Mesothelial cell of epicardium (in vitro differentiated cells): ENCODE results near the gene UAP1L1. TPM values are rescaled to one million over a fixed set of nuclear protein-coding genes. Genes with fewer than 3 reads are reported as not detected.

Experiments used
- DNase-seq, 2 experiments: peaks; one replicate each; pipeline ENCODE4 v3.0.0; 2021; ENCODE audit warnings: low spot score in 2 of 2; ENCODE audit not compliant: unreplicated experiment in 2 of 2
- H3K27ac Mint-ChIP-seq: 2 replicates; pipeline ENCODE4 v1.8.0; 2021; ENCODE audit warnings: mixed read lengths
- H3K27me3 Mint-ChIP-seq: 2 replicates; pipeline ENCODE4 v1.8.0; 2021; ENCODE audit warnings: low read depth, mixed read lengths
- H3K36me3 Mint-ChIP-seq: 2 replicates; pipeline ENCODE4 v1.8.0; 2021; ENCODE audit warnings: mixed read lengths
- H3K4me1 Mint-ChIP-seq: 2 replicates; pipeline ENCODE4 v1.8.0; 2021; ENCODE audit warnings: mixed read lengths
- H3K4me3 Mint-ChIP-seq: 2 replicates; pipeline ENCODE4 v1.8.0; 2021; ENCODE audit warnings: mild to moderate bottlenecking, moderate library complexity, mixed read lengths
- H3K9me3 Mint-ChIP-seq: 2 replicates; pipeline ENCODE4 v1.8.0; 2021; ENCODE audit warnings: mixed read lengths
- total RNA-seq: library from RNA; stranded (reverse); gene quantifications from 3 replicates; pipeline ENCODE4 v1.2.1, GENCODE V29; 2021
- TF ChIP-seq, protein P1 (sequence below): fragments of 200-600 bp; sonication (generic); IDR thresholded peaks from one replicate; pipeline ENCODE4 v1.5.0; 2021; ENCODE audit warnings: antibody characterized with exemption; ENCODE audit not compliant: unreplicated experiment

UAP1L1 gene
- total RNA-seq, 1 donor from 2014 or later: 5.5 TPM

DNA sequence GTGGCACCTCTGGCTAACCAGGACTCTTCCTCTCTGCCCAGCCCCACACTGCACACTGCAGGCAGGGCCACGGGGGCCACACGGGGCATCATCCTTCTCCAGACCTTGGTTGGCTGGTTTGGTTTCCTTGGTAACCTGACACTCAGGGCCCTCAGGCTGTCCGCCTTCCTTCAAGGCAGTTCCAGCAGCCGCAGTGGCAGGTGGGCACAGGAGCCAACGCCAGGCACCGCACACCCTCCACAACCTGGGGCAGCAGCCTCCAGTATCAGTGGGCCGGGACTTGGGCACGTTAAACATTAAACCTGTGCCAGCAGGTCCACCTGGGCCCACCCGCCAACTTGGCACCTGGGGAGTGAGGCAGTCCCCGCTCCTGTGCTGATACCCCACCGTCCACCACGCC, 33.3 kb upstream of the UAP1L1 start:
- H3K4me3 Mint-ChIP-seq: no peak overlapping the region

GRCh38 chr9:137044502-137045177, 32.7 kb upstream of the UAP1L1 start:
- DNase-seq: no peak
- TF ChIP-seq, protein P1, sequence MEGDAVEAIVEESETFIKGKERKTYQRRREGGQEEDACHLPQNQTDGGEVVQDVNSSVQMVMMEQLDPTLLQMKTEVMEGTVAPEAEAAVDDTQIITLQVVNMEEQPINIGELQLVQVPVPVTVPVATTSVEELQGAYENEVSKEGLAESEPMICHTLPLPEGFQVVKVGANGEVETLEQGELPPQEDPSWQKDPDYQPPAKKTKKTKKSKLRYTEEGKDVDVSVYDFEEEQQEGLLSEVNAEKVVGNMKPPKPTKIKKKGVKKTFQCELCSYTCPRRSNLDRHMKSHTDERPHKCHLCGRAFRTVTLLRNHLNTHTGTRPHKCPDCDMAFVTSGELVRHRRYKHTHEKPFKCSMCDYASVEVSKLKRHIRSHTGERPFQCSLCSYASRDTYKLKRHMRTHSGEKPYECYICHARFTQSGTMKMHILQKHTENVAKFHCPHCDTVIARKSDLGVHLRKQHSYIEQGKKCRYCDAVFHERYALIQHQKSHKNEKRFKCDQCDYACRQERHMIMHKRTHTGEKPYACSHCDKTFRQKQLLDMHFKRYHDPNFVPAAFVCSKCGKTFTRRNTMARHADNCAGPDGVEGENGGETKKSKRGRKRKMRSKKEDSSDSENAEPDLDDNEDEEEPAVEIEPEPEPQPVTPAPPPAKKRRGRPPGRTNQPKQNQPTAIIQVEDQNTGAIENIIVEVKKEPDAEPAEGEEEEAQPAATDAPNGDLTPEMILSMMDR: no peak
- peaks cover 52% of the 10 kb centered on the region for H3K27me3 Mint-ChIP-seq
- H3K4me3 Mint-ChIP-seq: peak overlapping the region; percentile 63
- no peaks in the 10 kb centered on the region for H3K36me3 Mint-ChIP-seq
- no peaks in the 10 kb centered on the region for H3K9me3 Mint-ChIP-seq
- H3K27ac Mint-ChIP-seq: no peak overlapping the region
- peaks cover 5% of the 10 kb centered on the region for H3K4me1 Mint-ChIP-seq

More for the DNA sequence above, 33.3 kb upstream of the UAP1L1 start:
- TF ChIP-seq, protein P1: no peak
- no peak for DNase-seq
- H3K9me3 Mint-ChIP-seq: no peaks in the 10 kb centered on the region
- no peak overlapping the region for H3K27ac Mint-ChIP-seq
- peaks cover 46% of the 10 kb centered on the region for H3K27me3 Mint-ChIP-seq
- H3K4me1 Mint-ChIP-seq: peaks cover 5% of the 10 kb centered on the region
- no peaks in the 10 kb centered on the region for H3K36me3 Mint-ChIP-seq

DNA sequence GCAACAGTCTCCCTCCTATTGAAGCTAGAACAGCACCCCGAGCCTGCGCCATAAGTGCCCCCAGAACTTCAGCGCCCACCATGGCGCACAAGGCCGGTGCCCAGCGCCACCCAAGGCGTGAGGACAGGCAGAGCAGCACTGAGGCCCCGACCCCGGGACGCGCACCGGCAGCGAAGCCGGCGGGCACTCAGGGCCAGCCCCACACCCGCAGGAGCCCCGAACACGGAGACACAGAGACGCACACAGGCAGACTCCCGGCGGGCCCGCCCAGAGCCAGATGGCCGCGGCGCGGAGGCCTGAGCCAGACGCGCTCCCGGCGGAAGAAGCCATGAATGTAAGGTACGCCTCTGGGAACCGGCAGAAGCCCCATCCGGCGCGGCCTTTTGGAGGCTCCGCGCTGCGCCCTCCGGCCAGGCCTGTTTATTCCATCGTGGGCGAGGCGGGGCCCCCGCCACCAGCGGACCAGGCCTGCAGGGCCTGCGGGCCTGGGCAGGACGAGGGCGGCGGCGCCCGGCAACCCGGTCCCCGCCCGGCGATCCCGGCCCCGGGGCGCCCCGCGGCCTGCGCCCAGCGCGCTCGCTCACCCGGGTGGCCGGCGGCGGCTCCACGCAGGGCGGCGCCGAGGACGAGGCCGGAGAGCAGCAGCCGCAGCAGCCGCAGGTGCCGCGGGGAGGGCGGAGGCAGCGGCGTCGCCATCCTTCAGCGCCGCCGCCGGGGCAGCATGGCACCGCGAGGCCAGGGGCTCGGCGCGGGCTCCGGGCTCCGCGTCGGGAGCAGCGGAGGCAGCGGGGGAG, 31.8 kb upstream of the UAP1L1 start:
- Mint-ChIP-seq H3K27me3 (peaks cover 61% of the 10 kb centered on the region), H3K27ac (no peak overlapping the region), H3K4me1 (peaks cover 5% of the 10 kb centered on the region), H3K9me3 (no peaks in the 10 kb centered on the region), H3K36me3 (no peaks in the 10 kb centered on the region), H3K4me3 (peak overlapping the region; percentile 76)
- TF ChIP-seq, protein P1: no peak
- DNase-seq: no peak

DNA sequence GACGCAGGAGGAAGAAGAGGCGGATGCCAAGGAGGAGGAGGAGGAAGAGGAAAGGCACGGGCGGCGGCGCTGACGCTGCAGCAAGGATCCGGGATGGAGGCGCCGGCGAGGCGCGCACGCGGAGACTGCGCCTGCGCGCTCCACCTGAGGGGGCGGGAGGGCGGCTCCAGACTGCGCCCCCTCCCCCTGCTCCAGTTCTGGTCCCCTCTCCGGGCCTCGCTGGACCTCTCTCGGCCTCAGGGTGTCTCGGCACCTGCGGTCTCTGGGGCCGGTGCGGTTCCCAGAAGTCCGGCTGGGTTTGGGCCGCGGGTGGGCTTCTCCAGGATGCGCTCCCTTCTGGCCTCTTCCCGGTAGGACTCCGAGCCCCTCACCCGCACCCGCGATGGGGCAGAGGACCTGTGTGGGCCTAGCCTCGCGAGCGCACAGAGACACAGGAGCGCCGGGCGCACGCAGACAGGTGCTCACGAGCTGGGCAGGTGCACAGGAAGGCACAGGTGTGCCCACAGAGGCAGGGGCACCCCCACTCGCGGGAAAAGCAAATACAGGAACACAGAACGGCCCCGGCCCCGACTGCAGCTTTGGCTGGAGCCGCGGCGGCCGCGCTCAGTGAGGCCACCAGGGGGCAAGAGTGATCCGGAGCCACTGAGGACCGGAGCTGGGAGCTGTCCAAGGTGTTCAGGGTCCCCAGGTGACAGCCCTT, 31.1 kb upstream of the UAP1L1 start, which contains the start of gene NPDC1:
NPDC1 (minus strand) TSS at position 90 of the 700 bp plus-strand sequence. CDS start 188 bp downstream, outside the sequence.
- TF ChIP-seq, protein P1: peak; percentile 92
- peaks cover 5% of the 10 kb centered on the region for H3K4me1 Mint-ChIP-seq
- H3K4me3 Mint-ChIP-seq: peak within 1 kb of the TSS; percentile 76
- no peaks in the 10 kb centered on the region for H3K9me3 Mint-ChIP-seq
- H3K27ac Mint-ChIP-seq: no peak within 1 kb of the TSS
- peaks cover 67% of the 10 kb centered on the region for H3K27me3 Mint-ChIP-seq
- no peaks in the 10 kb centered on the region for H3K36me3 Mint-ChIP-seq
- peak; percentile 70 to 92 for DNase-seq

DNA sequence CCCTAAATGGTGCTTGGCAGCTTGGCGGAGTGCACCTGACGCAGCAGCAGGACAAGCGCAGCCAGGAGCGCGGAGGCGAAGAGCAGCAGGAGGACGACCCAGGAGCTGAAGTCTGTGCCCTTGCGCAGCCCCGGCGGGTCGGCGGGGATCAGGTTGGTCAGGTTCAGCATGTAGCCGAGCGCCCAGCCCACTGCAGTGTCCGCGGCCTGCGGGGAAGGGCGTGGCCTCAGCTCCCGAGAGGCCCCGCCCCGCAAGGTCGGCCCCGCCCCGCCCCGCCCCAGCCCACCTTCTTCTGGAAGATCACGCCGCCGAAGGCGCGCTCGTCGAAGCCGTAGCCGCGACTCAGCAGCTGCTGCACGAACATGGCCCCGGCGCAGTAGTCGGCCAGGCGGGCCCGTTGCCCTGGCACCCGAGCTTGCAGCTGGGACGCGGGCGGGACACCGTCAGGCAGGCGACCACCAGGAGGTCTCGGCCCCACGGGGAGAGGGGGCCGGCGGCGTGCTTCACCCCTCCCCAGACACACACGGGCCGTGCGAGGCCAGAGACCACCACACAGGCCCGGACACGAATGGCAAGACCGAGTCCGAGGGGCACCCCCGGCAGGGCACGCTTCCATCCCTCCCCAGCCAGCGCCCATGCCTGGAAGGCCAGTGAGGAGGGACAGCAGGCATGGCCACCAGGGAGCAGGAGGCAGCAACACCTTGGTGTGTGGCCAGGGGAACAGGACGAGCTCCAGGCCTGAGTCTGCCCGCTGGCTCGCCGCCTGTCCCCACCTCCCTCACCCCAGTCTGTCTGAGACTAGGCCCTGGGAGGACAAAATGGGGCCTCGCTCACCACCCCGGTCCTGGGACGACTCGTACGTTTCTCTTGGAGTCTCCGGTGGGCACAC, 28.4 kb upstream of the UAP1L1 start:
- Mint-ChIP-seq H3K27me3 (peaks cover 81% of the 10 kb centered on the region), H3K36me3 (no peaks in the 10 kb centered on the region), H3K4me1 (peaks cover 5% of the 10 kb centered on the region), H3K4me3 (no peak overlapping the region), H3K27ac (no peak overlapping the region), H3K9me3 (no peaks in the 10 kb centered on the region)
- TF ChIP-seq, protein P1: no peak
- DNase-seq: no peak
